ENCODE results near the gene HPSE. TPM values are rescaled to one million over a fixed set of nuclear protein-coding genes. Genes with fewer than 3 reads are reported as not detected.

HPSE gene
- 0.59 and 1.0 TPM in 2 replicates for total RNA-seq

GRCh38 chr4:83334425-83335241 lies at the start of gene HPSE:
HPSE (minus strand) TSS chr4:83334848; CDS start chr4:83334782, 66 bp downstream.

DNA sequence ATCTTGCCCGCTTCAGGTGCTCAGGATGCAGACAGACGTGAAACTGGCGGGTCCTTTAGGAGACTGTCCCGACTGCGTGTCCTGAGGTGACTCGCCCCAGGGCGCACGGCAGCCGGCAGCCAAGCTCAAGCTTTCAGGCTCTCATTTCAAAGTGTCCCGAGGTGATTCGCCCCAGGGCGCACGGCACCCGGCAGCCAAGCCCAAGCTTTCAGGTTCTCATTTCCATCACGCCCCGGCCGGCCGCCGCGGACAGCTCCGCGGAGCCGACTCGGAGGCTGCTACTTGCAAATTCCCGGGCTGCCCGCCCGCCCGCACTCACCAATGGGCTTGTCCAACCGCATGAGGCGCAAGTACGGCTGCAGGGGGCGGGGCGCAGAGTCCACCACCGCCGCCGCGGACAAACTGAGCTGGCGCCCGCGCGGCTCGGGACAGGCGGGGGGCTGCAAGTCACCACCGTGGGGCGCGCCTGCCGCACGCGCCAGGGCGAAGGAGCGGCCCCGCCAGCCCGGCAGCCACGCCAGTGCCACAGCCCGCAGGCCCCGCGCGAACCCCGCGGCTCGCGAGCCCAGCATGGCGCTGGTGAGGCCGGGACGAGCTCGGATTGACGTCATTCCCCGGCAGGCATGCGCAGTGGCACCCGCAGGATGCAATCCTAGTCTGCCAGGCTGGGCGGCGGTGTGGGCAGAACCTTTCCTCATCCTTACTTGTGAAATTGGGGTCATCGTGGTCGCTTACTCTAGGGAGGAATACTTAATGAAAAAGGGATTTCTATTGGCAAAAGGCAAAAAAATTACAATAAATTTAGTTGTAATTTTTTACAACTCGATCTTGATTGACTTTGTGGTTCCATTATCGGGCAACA lies 50.2 kb downstream of the HPSE start, which contains the start of gene COQ2:
Gene COQ2 (minus strand): TSS at position 606 of the 862 bp plus-strand sequence. CDS start 34 bp downstream, at position 572.

Other genes with a start within 250 kb of the HPSE start
- 0.34 and 0.89 TPM in 2 replicates for gene PLAC8, start 220.1 kb downstream of the HPSE start, total RNA-seq
- 25.9 and 26.9 TPM in 2 replicates for gene COQ2, start 50.0 kb downstream of the HPSE start, total RNA-seq
- gene HELQ, start 121.0 kb upstream of the HPSE start, total RNA-seq: 6.7 and 7.1 TPM in 2 replicates
- gene MRPS18C, start 121.2 kb upstream of the HPSE start, total RNA-seq: 32.3 and 47.9 TPM in 2 replicates
- 9.7 and 12.4 TPM in 2 replicates for gene ABRAXAS1, start 150.3 kb upstream of the HPSE start, total RNA-seq
- 2.4 and 3.2 TPM in 2 replicates for gene GPAT3, start 201.3 kb upstream of the HPSE start, total RNA-seq